Measurements from ENCODE around the gene SCOC.

DNA sequence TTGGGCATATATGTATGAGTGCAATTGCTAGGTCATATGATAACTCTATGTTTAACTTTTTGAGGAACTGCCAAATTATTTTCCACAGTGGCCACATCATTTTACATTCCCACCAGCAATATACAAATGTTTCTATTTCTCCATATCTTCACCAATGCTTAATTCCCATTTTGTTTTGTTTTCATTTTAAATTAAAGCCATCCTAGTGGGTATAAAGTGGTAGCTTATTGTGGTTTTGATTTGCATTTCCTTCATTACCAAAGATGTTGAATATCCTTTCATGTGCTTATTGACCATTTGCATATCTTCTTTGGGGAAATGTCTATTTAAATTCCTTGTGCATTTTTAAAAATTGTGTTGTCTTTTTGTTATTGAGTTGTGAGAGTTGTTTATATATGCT lies 36.7 kb upstream of the SCOC start:
- TF ChIP-seq, protein P1, sequence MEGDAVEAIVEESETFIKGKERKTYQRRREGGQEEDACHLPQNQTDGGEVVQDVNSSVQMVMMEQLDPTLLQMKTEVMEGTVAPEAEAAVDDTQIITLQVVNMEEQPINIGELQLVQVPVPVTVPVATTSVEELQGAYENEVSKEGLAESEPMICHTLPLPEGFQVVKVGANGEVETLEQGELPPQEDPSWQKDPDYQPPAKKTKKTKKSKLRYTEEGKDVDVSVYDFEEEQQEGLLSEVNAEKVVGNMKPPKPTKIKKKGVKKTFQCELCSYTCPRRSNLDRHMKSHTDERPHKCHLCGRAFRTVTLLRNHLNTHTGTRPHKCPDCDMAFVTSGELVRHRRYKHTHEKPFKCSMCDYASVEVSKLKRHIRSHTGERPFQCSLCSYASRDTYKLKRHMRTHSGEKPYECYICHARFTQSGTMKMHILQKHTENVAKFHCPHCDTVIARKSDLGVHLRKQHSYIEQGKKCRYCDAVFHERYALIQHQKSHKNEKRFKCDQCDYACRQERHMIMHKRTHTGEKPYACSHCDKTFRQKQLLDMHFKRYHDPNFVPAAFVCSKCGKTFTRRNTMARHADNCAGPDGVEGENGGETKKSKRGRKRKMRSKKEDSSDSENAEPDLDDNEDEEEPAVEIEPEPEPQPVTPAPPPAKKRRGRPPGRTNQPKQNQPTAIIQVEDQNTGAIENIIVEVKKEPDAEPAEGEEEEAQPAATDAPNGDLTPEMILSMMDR (conservative IDR thresholded peaks at IDR 0.05; ENCODE audit: low read depth, low read length), result no peak
- TF ChIP-seq POLR2A (IDR thresholded peaks at IDR 0.05; ENCODE audit: low read depth, low read length) (no peak), RAD21 (IDR thresholded peaks at IDR 0.05; ENCODE audit: low read length) (no peak), FOS (IDR thresholded peaks at IDR 0.05; ENCODE audit: low read depth, low read length) (no peak), CEBPB (IDR thresholded peaks at IDR 0.05; ENCODE audit: low read depth, low read length) (no peak), MAZ (IDR thresholded peaks at IDR 0.05; ENCODE audit: borderline replicate concordance, low read depth, low read length) (no peak), BHLHE40 (IDR thresholded peaks at IDR 0.05; ENCODE audit: low read depth, low read length) (no peak), MXI1 (IDR thresholded peaks at IDR 0.05; ENCODE audit: borderline replicate concordance, low read depth, low read length) (no peak), CHD1 (IDR thresholded peaks at IDR 0.05; ENCODE audit: low read depth, low read length) (no peak), RFX5 (IDR thresholded peaks at IDR 0.05; ENCODE audit: low read depth, low read length) (no peak), RCOR1 (IDR thresholded peaks at IDR 0.05; ENCODE audit: insufficient replicate concordance, low read length) (no peak)
- TF ChIP-seq, protein P2, sequence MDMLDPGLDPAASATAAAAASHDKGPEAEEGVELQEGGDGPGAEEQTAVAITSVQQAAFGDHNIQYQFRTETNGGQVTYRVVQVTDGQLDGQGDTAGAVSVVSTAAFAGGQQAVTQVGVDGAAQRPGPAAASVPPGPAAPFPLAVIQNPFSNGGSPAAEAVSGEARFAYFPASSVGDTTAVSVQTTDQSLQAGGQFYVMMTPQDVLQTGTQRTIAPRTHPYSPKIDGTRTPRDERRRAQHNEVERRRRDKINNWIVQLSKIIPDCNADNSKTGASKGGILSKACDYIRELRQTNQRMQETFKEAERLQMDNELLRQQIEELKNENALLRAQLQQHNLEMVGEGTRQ (IDR thresholded peaks at IDR 0.05; ENCODE audit: low read depth, low read length), result no peak
- TF ChIP-seq, protein P3, sequence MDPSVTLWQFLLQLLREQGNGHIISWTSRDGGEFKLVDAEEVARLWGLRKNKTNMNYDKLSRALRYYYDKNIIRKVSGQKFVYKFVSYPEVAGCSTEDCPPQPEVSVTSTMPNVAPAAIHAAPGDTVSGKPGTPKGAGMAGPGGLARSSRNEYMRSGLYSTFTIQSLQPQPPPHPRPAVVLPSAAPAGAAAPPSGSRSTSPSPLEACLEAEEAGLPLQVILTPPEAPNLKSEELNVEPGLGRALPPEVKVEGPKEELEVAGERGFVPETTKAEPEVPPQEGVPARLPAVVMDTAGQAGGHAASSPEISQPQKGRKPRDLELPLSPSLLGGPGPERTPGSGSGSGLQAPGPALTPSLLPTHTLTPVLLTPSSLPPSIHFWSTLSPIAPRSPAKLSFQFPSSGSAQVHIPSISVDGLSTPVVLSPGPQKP (IDR thresholded peaks at IDR 0.05; ENCODE audit: borderline replicate concordance, low read depth, low read length), result no peak
